H1 (cell line): ENCODE results near the gene BTK. TPM values are rescaled to one million over a fixed set of nuclear protein-coding genes. Genes with fewer than 3 reads are reported as not detected.

Experiments
- ASH2L ChIP-seq: fragments of 200-600, 300-600 bp; sonication (generic); IDR thresholded peaks from one replicate; pipeline ENCODE4 v1.7.1; 2017; ENCODE audit warnings: low read length
- CHD2 ChIP-seq: IDR thresholded peaks from 2 replicates; pipeline ENCODE4 v1.6.1; 2012; ENCODE audit warnings: low read length, improper control_type of control experiment
- E2F6 ChIP-seq: IDR thresholded peaks from 2 replicates; pipeline ENCODE4 v1.6.1; 2012; ENCODE audit warnings: inconsistent platforms
- FOSL1 ChIP-seq: IDR thresholded peaks from 2 replicates; pipeline ENCODE4 v1.6.1; 2011; ENCODE audit warnings: mild to moderate bottlenecking, low read depth, low read length, moderate library complexity; ENCODE audit not compliant: insufficient read depth
- SP2 ChIP-seq: IDR thresholded peaks from 2 replicates; pipeline ENCODE4 v1.6.1; 2012; ENCODE audit warnings: mild to moderate bottlenecking, low read length, inconsistent platforms
- SUZ12 ChIP-seq: fragments of 200-600 bp; sonication (generic); IDR thresholded peaks from 2 replicates; pipeline ENCODE4 v1.6.1; 2012; ENCODE audit warnings: mild to moderate bottlenecking, inconsistent platforms, low read length, moderate library complexity, mixed read lengths
- polyA plus RNA-seq, 7 experiments: library from polyadenylated mRNA; depleted of rRNA in 3 of 7; stranded (reverse) in 5 of 7; unstranded in 2 of 7; fragments of >200 nt in 5 of 7; fragments of 200-250 nt in 2 of 7; gene quantifications; 1 replicate in 5 of 7; 2 replicates in 1 of 7; 4 replicates in 1 of 7; pipeline versions ENCODE4 v1.2.1 to v1.2.3, GENCODE V29; 2011 to 2013; ENCODE audit warnings: missing spikeins in 2 of 7, mixed read lengths in 2 of 7
- total RNA-seq: library from RNA; stranded (reverse); fragmentation: NEBNext Ultra II Directional; extraction: Animal tissue kit (Norgen Biotek cat#: 25700); gene quantifications from 2 replicates; pipeline ENCODE4 v1.2.1, GENCODE V29; 2021
- TF ChIP-seq, protein P1 (sequence below): fragments of 300-600 bp; sonication (generic); IDR thresholded peaks from 2 replicates; pipeline ENCODE4 v1.7.1; 2012; ENCODE audit warnings: low read length, moderate library complexity, mild to moderate bottlenecking, inconsistent platforms; ENCODE audit not compliant: insufficient replicate concordance

Gene BTK
- total and polyA plus RNA-seq, 2 of the 8 experiments (the other 6 are each of a cell fraction or from before 2014, with no cell fraction given), result 0.06 to 0.20 TPM

- TF ChIP-seq, protein P1, sequence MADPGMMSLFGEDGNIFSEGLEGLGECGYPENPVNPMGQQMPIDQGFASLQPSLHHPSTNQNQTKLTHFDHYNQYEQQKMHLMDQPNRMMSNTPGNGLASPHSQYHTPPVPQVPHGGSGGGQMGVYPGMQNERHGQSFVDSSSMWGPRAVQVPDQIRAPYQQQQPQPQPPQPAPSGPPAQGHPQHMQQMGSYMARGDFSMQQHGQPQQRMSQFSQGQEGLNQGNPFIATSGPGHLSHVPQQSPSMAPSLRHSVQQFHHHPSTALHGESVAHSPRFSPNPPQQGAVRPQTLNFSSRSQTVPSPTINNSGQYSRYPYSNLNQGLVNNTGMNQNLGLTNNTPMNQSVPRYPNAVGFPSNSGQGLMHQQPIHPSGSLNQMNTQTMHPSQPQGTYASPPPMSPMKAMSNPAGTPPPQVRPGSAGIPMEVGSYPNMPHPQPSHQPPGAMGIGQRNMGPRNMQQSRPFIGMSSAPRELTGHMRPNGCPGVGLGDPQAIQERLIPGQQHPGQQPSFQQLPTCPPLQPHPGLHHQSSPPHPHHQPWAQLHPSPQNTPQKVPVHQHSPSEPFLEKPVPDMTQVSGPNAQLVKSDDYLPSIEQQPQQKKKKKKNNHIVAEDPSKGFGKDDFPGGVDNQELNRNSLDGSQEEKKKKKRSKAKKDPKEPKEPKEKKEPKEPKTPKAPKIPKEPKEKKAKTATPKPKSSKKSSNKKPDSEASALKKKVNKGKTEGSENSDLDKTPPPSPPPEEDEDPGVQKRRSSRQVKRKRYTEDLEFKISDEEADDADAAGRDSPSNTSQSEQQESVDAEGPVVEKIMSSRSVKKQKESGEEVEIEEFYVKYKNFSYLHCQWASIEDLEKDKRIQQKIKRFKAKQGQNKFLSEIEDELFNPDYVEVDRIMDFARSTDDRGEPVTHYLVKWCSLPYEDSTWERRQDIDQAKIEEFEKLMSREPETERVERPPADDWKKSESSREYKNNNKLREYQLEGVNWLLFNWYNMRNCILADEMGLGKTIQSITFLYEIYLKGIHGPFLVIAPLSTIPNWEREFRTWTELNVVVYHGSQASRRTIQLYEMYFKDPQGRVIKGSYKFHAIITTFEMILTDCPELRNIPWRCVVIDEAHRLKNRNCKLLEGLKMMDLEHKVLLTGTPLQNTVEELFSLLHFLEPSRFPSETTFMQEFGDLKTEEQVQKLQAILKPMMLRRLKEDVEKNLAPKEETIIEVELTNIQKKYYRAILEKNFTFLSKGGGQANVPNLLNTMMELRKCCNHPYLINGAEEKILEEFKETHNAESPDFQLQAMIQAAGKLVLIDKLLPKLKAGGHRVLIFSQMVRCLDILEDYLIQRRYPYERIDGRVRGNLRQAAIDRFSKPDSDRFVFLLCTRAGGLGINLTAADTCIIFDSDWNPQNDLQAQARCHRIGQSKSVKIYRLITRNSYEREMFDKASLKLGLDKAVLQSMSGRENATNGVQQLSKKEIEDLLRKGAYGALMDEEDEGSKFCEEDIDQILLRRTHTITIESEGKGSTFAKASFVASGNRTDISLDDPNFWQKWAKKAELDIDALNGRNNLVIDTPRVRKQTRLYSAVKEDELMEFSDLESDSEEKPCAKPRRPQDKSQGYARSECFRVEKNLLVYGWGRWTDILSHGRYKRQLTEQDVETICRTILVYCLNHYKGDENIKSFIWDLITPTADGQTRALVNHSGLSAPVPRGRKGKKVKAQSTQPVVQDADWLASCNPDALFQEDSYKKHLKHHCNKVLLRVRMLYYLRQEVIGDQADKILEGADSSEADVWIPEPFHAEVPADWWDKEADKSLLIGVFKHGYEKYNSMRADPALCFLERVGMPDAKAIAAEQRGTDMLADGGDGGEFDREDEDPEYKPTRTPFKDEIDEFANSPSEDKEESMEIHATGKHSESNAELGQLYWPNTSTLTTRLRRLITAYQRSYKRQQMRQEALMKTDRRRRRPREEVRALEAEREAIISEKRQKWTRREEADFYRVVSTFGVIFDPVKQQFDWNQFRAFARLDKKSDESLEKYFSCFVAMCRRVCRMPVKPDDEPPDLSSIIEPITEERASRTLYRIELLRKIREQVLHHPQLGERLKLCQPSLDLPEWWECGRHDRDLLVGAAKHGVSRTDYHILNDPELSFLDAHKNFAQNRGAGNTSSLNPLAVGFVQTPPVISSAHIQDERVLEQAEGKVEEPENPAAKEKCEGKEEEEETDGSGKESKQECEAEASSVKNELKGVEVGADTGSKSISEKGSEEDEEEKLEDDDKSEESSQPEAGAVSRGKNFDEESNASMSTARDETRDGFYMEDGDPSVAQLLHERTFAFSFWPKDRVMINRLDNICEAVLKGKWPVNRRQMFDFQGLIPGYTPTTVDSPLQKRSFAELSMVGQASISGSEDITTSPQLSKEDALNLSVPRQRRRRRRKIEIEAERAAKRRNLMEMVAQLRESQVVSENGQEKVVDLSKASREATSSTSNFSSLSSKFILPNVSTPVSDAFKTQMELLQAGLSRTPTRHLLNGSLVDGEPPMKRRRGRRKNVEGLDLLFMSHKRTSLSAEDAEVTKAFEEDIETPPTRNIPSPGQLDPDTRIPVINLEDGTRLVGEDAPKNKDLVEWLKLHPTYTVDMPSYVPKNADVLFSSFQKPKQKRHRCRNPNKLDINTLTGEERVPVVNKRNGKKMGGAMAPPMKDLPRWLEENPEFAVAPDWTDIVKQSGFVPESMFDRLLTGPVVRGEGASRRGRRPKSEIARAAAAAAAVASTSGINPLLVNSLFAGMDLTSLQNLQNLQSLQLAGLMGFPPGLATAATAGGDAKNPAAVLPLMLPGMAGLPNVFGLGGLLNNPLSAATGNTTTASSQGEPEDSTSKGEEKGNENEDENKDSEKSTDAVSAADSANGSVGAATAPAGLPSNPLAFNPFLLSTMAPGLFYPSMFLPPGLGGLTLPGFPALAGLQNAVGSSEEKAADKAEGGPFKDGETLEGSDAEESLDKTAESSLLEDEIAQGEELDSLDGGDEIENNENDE, result no peak
- TF ChIP-seq FOSL1, result no peak
- TF ChIP-seq SP2, result no peak
- TF ChIP-seq ASH2L, result no peak
- TF ChIP-seq E2F6, result no peak
- no peak for TF ChIP-seq CHD2
- no peak for TF ChIP-seq SUZ12
Measured at GRCh38 chrX:101416691-101417090, 30.7 kb upstream of the BTK start (continued).
